ENCODE results near the gene EML1. TPM values are rescaled to one million over a fixed set of nuclear protein-coding genes. Genes with fewer than 3 reads are reported as not detected.

The EML1 gene
- total and polyA plus RNA-seq, 7 donors, result 3.1 to 40.4 (median 7.5) TPM

DNA sequence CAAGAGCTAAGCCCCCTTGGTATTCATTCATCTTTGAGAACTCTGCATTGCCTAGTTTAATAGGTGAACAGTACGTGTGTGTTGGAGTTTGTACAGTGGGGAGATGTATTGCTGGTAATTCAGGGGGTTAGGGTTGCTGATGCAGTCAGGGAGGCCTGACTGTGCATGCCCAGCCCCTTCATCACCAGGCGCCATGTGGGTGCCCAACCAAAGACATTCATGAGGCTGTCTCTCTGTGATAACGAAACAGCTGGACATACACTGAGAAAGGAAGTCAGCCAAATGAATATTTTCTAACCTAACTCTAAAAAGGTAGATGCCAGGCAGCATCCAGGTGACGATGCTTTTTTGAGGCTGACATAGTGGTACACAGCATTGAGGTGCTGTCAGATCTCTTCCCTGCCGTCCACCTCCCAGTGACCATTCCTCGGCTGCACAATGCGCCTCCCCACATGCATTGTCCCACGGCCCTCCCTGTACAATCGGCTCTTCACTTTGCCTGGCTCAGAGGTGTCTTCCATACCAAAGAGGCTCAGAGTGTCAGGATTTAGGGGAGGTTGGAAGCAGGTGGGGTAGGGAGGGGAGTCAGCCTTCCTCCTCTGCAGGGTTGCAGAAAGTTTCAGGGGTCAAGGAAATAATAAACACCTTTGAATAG is 19.0 kb downstream of the EML1 start:
- Histone ChIP-seq H3K4me3 (no peak overlapping the region), H3K4me1 (peaks cover 20% of the 10 kb centered on the region), H3K9me3 (no peaks in the 10 kb centered on the region), H3K27me3 (ENCODE audit: insufficient read depth in 3 of 3, low read length in 2 of 3) (no peaks in the 10 kb centered on the region), H3K36me3 (ENCODE audit: insufficient read depth in 1 of 2, low read depth in 1 of 2) (no peaks in the 10 kb centered on the region), H3K27ac (no peak overlapping the region)
- no peak for DNase-seq
- TF ChIP-seq, protein P1, sequence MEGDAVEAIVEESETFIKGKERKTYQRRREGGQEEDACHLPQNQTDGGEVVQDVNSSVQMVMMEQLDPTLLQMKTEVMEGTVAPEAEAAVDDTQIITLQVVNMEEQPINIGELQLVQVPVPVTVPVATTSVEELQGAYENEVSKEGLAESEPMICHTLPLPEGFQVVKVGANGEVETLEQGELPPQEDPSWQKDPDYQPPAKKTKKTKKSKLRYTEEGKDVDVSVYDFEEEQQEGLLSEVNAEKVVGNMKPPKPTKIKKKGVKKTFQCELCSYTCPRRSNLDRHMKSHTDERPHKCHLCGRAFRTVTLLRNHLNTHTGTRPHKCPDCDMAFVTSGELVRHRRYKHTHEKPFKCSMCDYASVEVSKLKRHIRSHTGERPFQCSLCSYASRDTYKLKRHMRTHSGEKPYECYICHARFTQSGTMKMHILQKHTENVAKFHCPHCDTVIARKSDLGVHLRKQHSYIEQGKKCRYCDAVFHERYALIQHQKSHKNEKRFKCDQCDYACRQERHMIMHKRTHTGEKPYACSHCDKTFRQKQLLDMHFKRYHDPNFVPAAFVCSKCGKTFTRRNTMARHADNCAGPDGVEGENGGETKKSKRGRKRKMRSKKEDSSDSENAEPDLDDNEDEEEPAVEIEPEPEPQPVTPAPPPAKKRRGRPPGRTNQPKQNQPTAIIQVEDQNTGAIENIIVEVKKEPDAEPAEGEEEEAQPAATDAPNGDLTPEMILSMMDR (IDR thresholded peaks at IDR 0.05), result no peak
- ATAC-seq, result no peak
- whole genome bisulfite sequencing, 3 donors, result 96 to 97% (median 96%) methylated on average over 9 of the region's 9 CpGs
- intact Hi-C loops (cut with DNase I), result loop anchor here in 1 of 2 donors (5.0 kb wide), 1 partner anchor 70 kb away; no protein-coding TSS in a partner anchor

DNA sequence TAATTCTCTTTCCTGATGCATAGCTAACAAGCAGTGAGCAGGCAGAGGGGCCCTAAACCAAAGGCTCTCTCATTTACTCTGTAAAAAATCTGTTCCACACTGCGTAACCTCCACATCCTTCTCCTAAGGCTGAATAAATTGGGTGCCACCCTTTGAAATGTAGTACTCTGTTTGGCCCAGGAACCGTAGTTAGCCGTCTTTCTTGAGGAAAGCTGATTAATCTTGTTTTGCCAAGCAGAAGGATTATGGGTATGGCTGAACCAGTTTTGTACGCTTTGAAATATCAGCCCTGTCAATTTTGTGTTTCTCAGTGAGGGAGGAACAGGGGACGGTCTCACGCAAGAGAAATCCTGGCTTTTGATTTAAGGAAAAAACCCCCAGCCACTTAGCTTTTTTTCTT is 19.7 kb downstream of the EML1 start:
- Histone ChIP-seq H3K9me3 (no peaks in the 10 kb centered on the region), H3K4me3 (no peak overlapping the region), H3K4me1 (peaks cover 20% of the 10 kb centered on the region), H3K27me3 (ENCODE audit: insufficient read depth in 3 of 3, low read length in 2 of 3) (no peaks in the 10 kb centered on the region), H3K27ac (no peak overlapping the region), H3K36me3 (ENCODE audit: insufficient read depth in 1 of 2, low read depth in 1 of 2) (no peaks in the 10 kb centered on the region)
- ATAC-seq (no peak), DNase-seq (no peak)
- TF ChIP-seq, protein P1 (IDR thresholded peaks at IDR 0.05), result no peak
- WGBS, 3 donors, result 86 to 94% (median 93%) methylated on average over 6 of the region's 6 CpGs
- intact Hi-C loops (cut with DNase I), result loop anchor here in 1 of 2 donors (5.0 kb wide), 1 partner anchor 69 kb away; no protein-coding TSS in a partner anchor

DNA sequence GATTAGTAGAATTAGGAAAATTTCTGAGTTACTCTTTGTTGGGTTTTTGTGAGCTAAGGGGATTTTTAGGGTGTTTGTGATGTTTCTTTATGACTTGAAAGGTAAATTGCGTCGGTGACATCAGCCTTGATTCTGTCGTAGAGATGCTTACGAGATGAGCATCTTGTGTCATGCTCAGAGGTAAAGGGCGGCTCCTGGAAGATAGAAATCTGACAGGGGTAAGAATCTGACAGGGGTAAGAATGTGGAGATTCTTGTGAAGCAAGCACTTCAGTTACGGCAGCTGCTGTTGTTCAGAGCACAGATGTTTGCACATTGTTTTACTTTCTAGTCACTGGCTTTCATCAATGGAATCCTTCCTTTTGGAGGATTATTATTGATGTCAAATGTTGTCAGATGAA is 22.5 kb downstream of the EML1 start:
- intact Hi-C loops (cut with DNase I), result no loop called here
- Histone ChIP-seq H3K36me3 (ENCODE audit: insufficient read depth in 1 of 2, low read depth in 1 of 2) (no peaks in the 10 kb centered on the region), H3K4me1 (peaks cover under 1% of the 10 kb centered on the region), H3K27ac (no peak overlapping the region), H3K9me3 (no peaks in the 10 kb centered on the region), H3K27me3 (ENCODE audit: insufficient read depth in 3 of 3, low read length in 2 of 3) (no peaks in the 10 kb centered on the region), H3K4me3 (no peak overlapping the region)
- no peak for DNase-seq
- 61 to 91% (median 77%) methylated on average over 6 of the region's 6 CpGs for WGBS, 3 donors
- TF ChIP-seq, protein P1 (IDR thresholded peaks at IDR 0.05), result no peak
- ATAC-seq, result no peak

DNA sequence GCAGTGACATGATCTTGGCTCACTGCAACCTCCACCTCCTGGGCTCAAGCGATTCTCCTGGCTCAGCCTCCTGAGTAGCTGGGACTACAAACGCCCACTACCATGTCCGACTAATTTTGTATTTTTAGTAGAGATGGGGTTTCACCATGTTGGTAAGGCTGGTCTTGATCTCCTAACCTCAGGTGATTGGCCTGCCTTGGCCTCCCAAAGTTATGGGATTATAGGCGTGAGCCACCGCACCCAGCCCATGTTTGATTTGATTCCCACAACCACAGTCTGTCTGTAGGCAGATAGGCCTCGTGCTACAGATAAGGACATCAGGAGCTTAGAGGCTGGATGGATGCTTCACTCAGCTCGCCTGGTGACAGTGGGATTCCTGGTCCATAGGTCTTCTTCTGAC is 23.0 kb downstream of the EML1 start:
- intact Hi-C loops (cut with DNase I), result no loop called here
- 68 to 94% (median 72%) methylated on average over 7 of the region's 7 CpGs for WGBS, 3 donors
- ATAC-seq (no peak), DNase-seq (no peak)
- Histone ChIP-seq H3K9me3 (no peaks in the 10 kb centered on the region), H3K27me3 (ENCODE audit: insufficient read depth in 3 of 3, low read length in 2 of 3) (no peaks in the 10 kb centered on the region), H3K4me3 (no peak overlapping the region), H3K4me1 (peaks cover 2% of the 10 kb centered on the region), H3K27ac (no peak overlapping the region), H3K36me3 (ENCODE audit: insufficient read depth in 1 of 2, low read depth in 1 of 2) (no peaks in the 10 kb centered on the region)
- TF ChIP-seq, protein P1 (IDR thresholded peaks at IDR 0.05), result no peak

DNA sequence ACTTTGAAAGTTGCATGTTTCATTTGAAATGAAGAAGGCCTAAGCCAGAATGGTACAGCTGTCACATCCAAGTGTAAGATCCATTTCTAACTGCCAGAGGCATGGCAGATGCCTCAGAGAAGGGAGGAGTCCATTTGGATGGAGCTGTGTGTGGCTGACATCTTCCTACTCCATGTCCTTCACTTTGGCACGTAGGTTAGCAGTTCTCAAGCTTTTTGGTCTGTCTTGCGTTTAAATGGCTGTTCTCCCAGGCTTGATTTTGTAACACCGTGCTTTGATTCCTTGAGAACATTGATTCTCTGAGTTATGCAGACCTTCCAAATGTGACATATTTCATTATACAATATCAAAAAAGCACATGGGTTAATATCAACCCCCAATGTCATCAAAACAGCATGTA is 23.4 kb downstream of the EML1 start:
- DNase-seq, result no peak
- no peak for ATAC-seq
- H3K9me3 ChIP-seq, result no peaks in the 10 kb centered on the region
- no peak overlapping the region for H3K4me3 ChIP-seq
- intact Hi-C loops (cut with DNase I), result no loop called here
- H3K4me1 ChIP-seq, result peaks cover 7% of the 10 kb centered on the region
- H3K36me3 ChIP-seq (ENCODE audit: insufficient read depth in 1 of 2, low read depth in 1 of 2), result no peaks in the 10 kb centered on the region
- H3K27me3 ChIP-seq (ENCODE audit: insufficient read depth in 3 of 3, low read length in 2 of 3), result no peaks in the 10 kb centered on the region
- H3K27ac ChIP-seq, result no peak overlapping the region
- 41 to 89% (median 59%) methylated on average over 3 of the region's 3 CpGs for WGBS, 3 donors
- TF ChIP-seq, protein P1 (IDR thresholded peaks at IDR 0.05), result no peak
